HG03139 (cell line): ENCODE measurements around the gene FARP2.
"Not testable (repeated sequence)": the region's sequence is repeated elsewhere in the genome, so short reads cannot be mapped to it uniquely, and the experiment has no call there.

ENCODE experiments used
- ATAC-seq: cut with Tn5 transposase; IDR thresholded peaks from one replicate; pipeline ENCODE4 v1.9.1; 2021; ENCODE audit not compliant: unreplicated experiment

FARP2 gene

GRCh38 chr2:241396809-241397208 lies 40.7 kb downstream of the FARP2 start:
- ATAC-seq = not testable (repeated sequence)

DNA sequence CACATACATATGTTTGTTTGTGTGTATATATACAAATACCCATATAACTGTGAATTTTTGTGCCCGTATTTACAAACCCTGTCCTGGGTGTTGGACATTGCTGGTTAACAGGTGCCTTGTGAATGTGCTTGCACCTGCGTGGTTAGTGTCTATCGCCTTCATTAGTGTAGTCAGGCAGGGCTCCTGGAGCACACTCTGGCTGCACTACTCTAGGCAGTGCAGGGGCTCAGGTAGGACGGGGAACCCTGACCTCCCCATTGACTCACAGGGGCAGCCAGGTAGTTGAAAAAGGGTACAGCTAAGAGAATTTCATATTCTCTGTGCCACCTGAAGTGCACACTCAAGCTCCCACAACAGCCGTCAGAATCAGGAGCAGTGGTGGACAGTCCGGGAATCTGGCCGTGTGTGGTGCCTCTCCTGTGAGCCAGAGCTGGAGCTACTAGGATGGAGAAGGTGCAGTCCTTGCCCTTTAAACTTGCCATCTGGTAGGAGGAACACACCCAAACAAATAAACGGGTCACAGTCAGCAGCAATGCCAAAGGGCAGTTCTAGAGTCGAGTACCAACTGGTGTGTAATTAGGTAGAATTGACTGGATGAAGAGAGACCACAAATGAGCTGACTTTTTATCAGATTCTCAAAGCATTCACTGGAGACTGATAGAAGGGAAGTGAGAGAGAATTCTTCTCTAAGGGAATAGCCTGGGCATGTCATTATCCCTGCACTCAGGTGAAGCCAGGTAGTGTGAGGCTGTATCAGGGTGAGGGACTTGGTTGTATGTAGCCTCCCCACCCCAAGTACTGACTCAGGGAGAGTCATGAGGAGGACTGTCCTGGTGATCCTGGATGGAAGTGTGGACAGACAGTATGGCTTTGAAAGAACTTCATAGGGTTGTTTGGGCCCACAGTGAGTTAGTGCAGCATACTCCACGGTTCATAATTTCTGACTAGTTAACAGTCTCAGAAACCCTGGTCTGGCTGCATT lies 44.1 kb downstream of the FARP2 start:
- no peak for ATAC-seq

GRCh38 chr2:241408849-241409248 lies 52.8 kb downstream of the FARP2 start:
- no peak for ATAC-seq

DNA sequence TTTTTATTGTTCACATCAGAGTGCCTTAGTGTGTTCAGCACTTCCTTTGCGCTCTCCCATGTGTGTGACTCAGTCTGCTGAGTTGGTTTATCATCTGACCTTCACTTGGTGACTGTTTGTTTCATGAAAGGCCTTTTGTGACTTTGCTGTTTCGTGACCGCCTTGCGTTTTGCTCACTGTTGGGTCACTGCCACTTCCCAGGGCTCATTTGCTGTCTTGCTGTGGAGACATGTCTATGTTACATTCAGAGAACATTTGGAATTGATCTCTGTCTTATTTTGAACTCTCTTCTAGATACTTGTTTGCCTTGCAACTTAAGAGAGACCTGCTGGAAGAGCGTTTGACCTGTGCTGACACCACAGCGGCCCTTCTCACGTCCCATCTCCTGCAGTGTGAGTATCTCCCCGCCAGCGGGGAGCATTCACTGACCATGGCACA lies 54.7 kb downstream of the FARP2 start:
- no peak for ATAC-seq

DNA sequence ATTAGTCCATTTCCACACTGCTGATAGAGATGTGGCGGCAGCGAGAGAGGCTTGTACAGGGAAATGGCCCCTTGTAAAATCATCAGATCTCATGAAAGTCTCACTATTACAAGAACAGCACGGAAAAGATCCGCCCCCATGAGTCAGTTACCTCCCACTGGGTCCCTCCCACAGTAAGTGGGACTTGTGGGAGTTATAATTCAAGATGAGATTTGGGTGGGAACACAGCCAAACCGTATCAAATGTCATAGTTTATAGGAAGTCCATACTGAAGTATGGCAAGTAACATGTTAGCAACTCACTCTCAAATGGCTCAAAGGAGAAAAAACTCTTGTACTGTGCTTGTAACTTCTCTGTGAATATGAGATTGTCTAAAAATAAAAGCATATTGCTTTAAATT lies 56.1 kb downstream of the FARP2 start:
- ATAC-seq = no peak

- not testable (repeated sequence) for ATAC-seq
Observed at GRCh38 chr2:241413501-241413900, 57.4 kb downstream of the FARP2 start.

DNA sequence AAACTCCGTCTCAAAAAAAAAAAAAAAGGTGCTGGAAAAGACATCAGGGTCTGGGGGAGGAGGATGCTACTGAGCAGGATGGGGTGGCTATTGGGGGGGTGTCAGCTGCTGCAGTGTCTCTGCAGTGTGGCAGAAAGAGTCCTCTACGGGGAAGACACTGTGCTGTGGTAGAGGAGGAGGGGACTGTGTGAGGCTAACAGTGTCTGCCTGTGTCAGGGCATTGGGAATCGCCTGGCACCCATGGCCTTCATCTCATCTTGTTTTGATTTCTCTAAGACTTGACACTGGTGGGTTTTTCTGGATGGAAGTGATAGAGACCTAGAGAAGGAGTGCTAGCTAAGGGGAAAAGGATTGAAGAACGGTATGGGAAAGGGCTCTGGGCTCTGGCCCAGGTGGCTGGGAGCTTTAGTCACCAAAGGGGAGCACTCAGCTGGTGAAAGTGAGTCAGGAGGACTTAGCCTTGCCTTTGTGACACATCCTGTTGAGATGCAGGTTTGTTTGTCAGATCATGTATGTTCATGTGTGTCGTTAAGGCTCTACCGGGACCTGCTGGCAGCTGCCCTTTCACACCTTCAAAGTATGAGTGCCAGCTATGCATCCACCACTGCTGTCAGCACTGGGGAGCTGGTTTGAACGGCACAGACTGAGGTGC lies 58.0 kb downstream of the FARP2 start:
- ATAC-seq = no peak

GRCh38 chr2:241415196-241415595 lies 59.1 kb downstream of the FARP2 start:
- no peak for ATAC-seq

DNA sequence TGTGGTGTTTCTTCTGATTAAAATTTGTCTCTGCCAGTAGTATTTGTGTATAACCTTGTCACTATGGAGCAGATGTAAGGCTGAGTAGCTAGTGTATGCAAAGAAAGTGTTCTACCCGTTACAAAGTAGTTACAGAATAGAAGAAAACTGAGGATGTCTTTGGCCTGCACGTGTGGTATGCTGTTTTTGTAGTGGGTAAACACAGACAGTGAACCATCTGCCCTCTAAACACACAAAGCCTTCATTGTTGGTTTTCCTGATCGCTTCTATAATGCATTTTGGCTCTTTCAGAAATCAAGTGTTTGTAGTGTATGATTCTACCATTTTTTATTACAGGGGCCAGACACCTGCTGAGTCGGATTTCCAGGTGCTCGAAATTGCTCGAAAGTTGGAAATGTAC lies 61.5 kb downstream of the FARP2 start:
- no peak for ATAC-seq

- ATAC-seq = no peak
Observed at GRCh38 chr2:241421330-241421729, 65.2 kb downstream of the FARP2 start.

DNA sequence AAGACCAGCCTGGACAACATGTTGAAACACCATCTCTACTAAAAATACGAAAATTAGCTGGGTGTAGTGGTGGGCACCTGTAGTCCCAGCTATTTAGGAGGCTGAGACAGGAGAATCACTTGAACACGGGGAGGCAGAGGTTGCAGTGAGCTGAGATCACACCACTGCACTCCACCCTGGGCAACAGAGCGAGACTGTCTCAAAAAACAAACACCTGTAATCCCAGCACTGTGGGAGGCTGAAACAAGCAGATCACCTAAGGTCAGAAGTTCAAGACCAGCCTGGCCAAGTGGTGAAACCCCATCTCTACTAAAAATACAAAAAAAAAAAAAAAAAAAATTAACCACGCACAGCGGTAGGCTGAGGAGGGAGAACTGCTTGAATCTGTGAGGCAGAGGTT lies 65.9 kb downstream of the FARP2 start:
- ATAC-seq = not testable (repeated sequence)

GRCh38 chr2:241422350-241422749 lies 66.3 kb downstream of the FARP2 start:
- no peak for ATAC-seq

GRCh38 chr2:241423489-241423888 lies 67.4 kb downstream of the FARP2 start:
- ATAC-seq = not testable (repeated sequence)

GRCh38 chr2:241425368-241425767 lies 69.3 kb downstream of the FARP2 start:
- ATAC-seq = no peak

DNA sequence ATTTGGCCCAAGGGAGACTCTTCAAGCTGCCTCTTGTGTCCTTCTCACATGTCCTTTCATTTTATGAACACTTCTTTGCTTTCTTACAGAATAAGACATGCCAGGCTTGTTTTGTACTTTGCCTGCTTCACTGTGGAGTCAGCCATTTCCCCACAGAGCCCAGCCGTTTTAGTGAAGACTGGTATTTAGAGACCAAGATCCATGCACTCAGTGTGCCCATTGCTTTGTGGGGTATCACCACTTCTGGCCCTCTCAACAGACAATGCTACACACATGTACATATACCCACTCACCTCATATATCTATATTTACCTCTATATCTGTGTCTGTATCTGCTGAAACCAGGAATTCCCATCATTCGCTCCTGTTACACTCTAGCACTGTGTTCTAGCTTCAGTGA lies 74.1 kb downstream of the FARP2 start:
- ATAC-seq = no peak

- ATAC-seq = no peak
Observed at GRCh38 chr2:241432824-241433448, 76.9 kb downstream of the FARP2 start.

- no peak for ATAC-seq
Observed at GRCh38 chr2:241437179-241437578, 81.1 kb downstream of the FARP2 start.

DNA sequence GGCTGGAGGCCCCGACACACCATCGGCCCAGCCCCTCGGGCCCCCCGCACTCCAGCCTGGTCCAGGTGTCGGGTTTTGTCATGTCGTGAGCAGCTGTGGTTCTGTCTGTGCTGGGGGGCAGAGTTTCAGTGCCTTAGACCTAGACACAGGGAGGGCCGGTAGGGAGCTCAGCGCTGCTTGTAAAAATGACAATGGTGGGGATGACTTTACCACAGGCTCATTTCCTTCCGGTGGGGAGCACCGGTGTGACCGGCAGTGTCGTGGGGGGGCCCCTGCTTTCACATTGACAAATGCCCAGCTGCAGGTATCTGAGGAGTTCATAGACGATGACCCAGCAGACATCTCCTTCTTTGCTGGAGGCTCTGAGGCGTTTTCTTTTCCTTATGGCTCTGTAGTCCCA lies 85.4 kb downstream of the FARP2 start:
- ATAC-seq = no peak

GRCh38 chr2:241443486-241444223 lies 87.6 kb downstream of the FARP2 start:
- no peak for ATAC-seq

- ATAC-seq = no peak
Observed at GRCh38 chr2:241445426-241445825, 89.3 kb downstream of the FARP2 start.

DNA sequence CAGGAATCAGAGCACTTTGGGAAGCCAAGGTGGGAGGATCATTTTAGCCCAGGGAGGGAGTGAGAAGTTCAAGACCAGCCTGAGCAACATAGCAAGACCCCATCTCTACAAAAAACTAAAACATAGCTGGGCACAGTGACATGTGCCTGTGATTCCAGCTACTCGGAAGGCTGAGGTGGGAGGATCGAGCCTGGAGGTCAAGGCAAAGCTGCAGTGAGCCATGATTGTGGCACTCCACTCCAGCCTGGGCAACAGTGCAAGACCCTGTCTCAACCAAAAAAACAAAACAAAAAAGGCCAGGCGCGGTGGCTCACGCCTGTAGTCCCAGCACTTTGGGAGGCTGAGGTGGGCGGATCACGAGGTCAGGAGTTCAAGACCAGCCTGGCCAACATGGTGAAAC lies 94.0 kb downstream of the FARP2 start:
- ATAC-seq = not testable (repeated sequence)
